Esophagus (tissue), 2 donors: Measurements from ENCODE around the gene STAMBPL1. TPM values are rescaled to one million over a fixed set of nuclear protein-coding genes. Genes with fewer than 3 reads are reported as not detected.
A peak's percentile ranks its signal among the peaks of the same experiment; 100 is the strongest.

Source experiments
- H3K27ac ChIP-seq, 2 donors: one replicate each; pipeline ENCODE4 v1.5.1; 2013; ENCODE audit warnings: low read depth in 2 of 2, mild to moderate bottlenecking in 2 of 2, inconsistent platforms in 1 of 2, low read length in 1 of 2, moderate library complexity in 1 of 2
- H3K27me3 ChIP-seq, 2 donors: one replicate each; pipeline ENCODE4 v1.6.1; 2013; ENCODE audit warnings: low read length in 2 of 2, control low read depth in 1 of 2, mild to moderate bottlenecking in 1 of 2; ENCODE audit not compliant: insufficient read depth in 2 of 2, control insufficient read depth in 1 of 2
- H3K36me3 ChIP-seq, 2 donors: one replicate each; pipeline ENCODE4 v1.6.1; 2013; ENCODE audit warnings: low read length in 1 of 2; ENCODE audit not compliant: control insufficient read depth in 2 of 2, insufficient read depth in 2 of 2
- H3K4me1 ChIP-seq, 2 donors: one replicate each; pipeline ENCODE4 v1.6.1; 2013; ENCODE audit warnings: low read length in 1 of 2; ENCODE audit not compliant: control insufficient read depth in 2 of 2, insufficient read depth in 2 of 2
- H3K4me3 ChIP-seq, 2 donors: one replicate each; pipeline ENCODE4 v1.5.1; 2013; ENCODE audit warnings: low read length in 2 of 2, mild to moderate bottlenecking in 2 of 2, low read depth in 1 of 2, moderate library complexity in 1 of 2
- H3K9me3 ChIP-seq, 2 donors: one replicate each; pipeline ENCODE4 v1.6.1; 2013; ENCODE audit warnings: mild to moderate bottlenecking in 2 of 2, low read depth in 1 of 2, low read length in 1 of 2, moderate library complexity in 1 of 2; ENCODE audit not compliant: control insufficient read depth in 2 of 2, insufficient read depth in 1 of 2
- WGBS, 2 donors: extraction: QIAGEN DNeasy Blood & Tissue Kit; methylation state at CpG; one replicate each; pipeline ENCODE4 v1.1.7; 2013; 5-methylcytosine and 5-hydroxymethylcytosine counted together
- polyA plus RNA-seq, 2 donors: library from polyadenylated mRNA; stranded (reverse); fragments of 200-250 nt; gene quantifications; one replicate each; pipeline ENCODE4 v1.2.3, GENCODE V29; 2013
- donor health status: healthy with polysubstance abuse.
- donor health status: Bipolar disorder and iron deficiency.

The STAMBPL1 gene
- polyA plus RNA-seq, 2 donors, result 1.6 to 1.9 TPM

- no peaks in the 10 kb centered on the region for H3K9me3 ChIP-seq
- no peak overlapping the region for H3K4me3 ChIP-seq
- H3K4me1 ChIP-seq, result no peaks in the 10 kb centered on the region
- no peaks in the 10 kb centered on the region for H3K36me3 ChIP-seq
- H3K27ac ChIP-seq, result no peak overlapping the region
- H3K27me3 ChIP-seq, result no peaks in the 10 kb centered on the region
These were observed 8.9 kb downstream of the STAMBPL1 start for GRCh38 chr10:88888810-88889445.

- 75 to 82% methylated on average over 1 of the region's 1 CpG for WGBS, 2 donors
- Histone ChIP-seq H3K36me3 (no peaks in the 10 kb centered on the region), H3K4me3 (no peak overlapping the region), H3K27me3 (no peaks in the 10 kb centered on the region), H3K4me1 (no peaks in the 10 kb centered on the region), H3K9me3 (no peaks in the 10 kb centered on the region), H3K27ac (no peak overlapping the region)
These were observed 9.7 kb downstream of the STAMBPL1 start for GRCh38 chr10:88889559-88890337.

GRCh38 chr10:88890681-88891381, 10.8 kb downstream of the STAMBPL1 start:
- no peaks in the 10 kb centered on the region for H3K36me3 ChIP-seq
- no peak overlapping the region for H3K4me3 ChIP-seq
- H3K27me3 ChIP-seq, result no peaks in the 10 kb centered on the region
- no peak overlapping the region for H3K27ac ChIP-seq
- WGBS, 2 donors, result 93 to 96% methylated on average over 4 of the region's 4 CpGs
- H3K4me1 ChIP-seq, result no peaks in the 10 kb centered on the region
- no peaks in the 10 kb centered on the region for H3K9me3 ChIP-seq

- Histone ChIP-seq H3K4me1 (no peaks in the 10 kb centered on the region), H3K27ac (no peak overlapping the region)
These were observed 12.3 kb downstream of the STAMBPL1 start for GRCh38 chr10:88892222-88892967.

GRCh38 chr10:88893611-88894010, 13.6 kb downstream of the STAMBPL1 start:
- no peaks in the 10 kb centered on the region for H3K27me3 ChIP-seq
- H3K4me3 ChIP-seq, result no peak overlapping the region
- H3K27ac ChIP-seq, result no peak overlapping the region
- no peaks in the 10 kb centered on the region for H3K36me3 ChIP-seq
- H3K9me3 ChIP-seq, result no peaks in the 10 kb centered on the region
- 76 to 82% methylated on average over 3 of the region's 3 CpGs for WGBS, 2 donors
- peaks cover 0 to under 1% of the 10 kb centered on the region in 2 donors for H3K4me1 ChIP-seq

More at GRCh38 chr10:88892222-88892967, 12.3 kb downstream of the STAMBPL1 start:
- Histone ChIP-seq H3K27me3 (no peaks in the 10 kb centered on the region), H3K9me3 (no peaks in the 10 kb centered on the region), H3K36me3 (no peaks in the 10 kb centered on the region), H3K4me3 (no peak overlapping the region)
- WGBS, 2 donors, result 77 to 81% methylated on average over 2 of the region's 2 CpGs

- 69 to 86% methylated on average over 1 of the region's 1 CpG for WGBS, 2 donors
- H3K27me3 ChIP-seq, result no peaks in the 10 kb centered on the region
- H3K4me1 ChIP-seq, result peaks cover 0 to 3% of the 10 kb centered on the region in 2 donors
- no peak overlapping the region for H3K27ac ChIP-seq
- H3K4me3 ChIP-seq, result no peak overlapping the region
- H3K9me3 ChIP-seq, result no peaks in the 10 kb centered on the region
- no peaks in the 10 kb centered on the region for H3K36me3 ChIP-seq
These were observed 15.2 kb downstream of the STAMBPL1 start for GRCh38 chr10:88895250-88895649.

- WGBS, 2 donors, result 60 to 72% methylated on average over 4 of the region's 4 CpGs
- no peaks in the 10 kb centered on the region for H3K36me3 ChIP-seq
- H3K27ac ChIP-seq, result peak overlapping the region in 1 of 2 donors; percentile 41
- H3K27me3 ChIP-seq, result no peaks in the 10 kb centered on the region
- peaks cover 0 to 3% of the 10 kb centered on the region in 2 donors for H3K4me1 ChIP-seq
- no peaks in the 10 kb centered on the region for H3K9me3 ChIP-seq
- H3K4me3 ChIP-seq, result no peak overlapping the region
These were observed 16.4 kb downstream of the STAMBPL1 start for GRCh38 chr10:88896372-88896993.

GRCh38 chr10:88896994-88897853, 17.2 kb downstream of the STAMBPL1 start:
- Histone ChIP-seq H3K9me3 (no peaks in the 10 kb centered on the region), H3K4me3 (no peak overlapping the region), H3K4me1 (peaks cover 0 to 3% of the 10 kb centered on the region in 2 donors), H3K36me3 (no peaks in the 10 kb centered on the region), H3K27ac (peak overlapping the region in 1 of 2 donors; percentile 55), H3K27me3 (no peaks in the 10 kb centered on the region)
- WGBS, 2 donors, result 58 to 64% methylated on average over 8 of the region's 8 CpGs
